ENCODE measurements around the gene MAS1. TPM values are rescaled to one million over a fixed set of nuclear protein-coding genes. Genes with fewer than 3 reads are reported as not detected.

MAS1 gene
- total RNA-seq, 1 experiment from 2014 or later, result not detected

- no peaks in the 10 kb centered on the region; the same call in 1 of the 2 replicates for H3K9me3 ChIP-seq
- Mint-ChIP-seq H3K9me3 (ENCODE audit: unreplicated experiment) (no peaks in the 10 kb centered on the region), H3K27ac (ENCODE audit: unreplicated experiment) (no peak overlapping the region), H3K27me3 (ENCODE audit: insufficient read depth, unreplicated experiment) (no peaks in the 10 kb centered on the region), H3K4me1 (ENCODE audit: low read depth, unreplicated experiment) (no peaks in the 10 kb centered on the region), H3K36me3 (ENCODE audit: insufficient read depth, unreplicated experiment) (no peaks in the 10 kb centered on the region), H3K4me3 (ENCODE audit: unreplicated experiment) (no peak overlapping the region)
- no TSS peak for BruUV-seq (replicated peaks)
- H3K27me3 ChIP-seq (replicated peaks; ENCODE audit: control insufficient read depth, insufficient read depth, low read length), result no peaks in the 10 kb centered on the region
- intact Hi-C loops (cut with micrococcal nuclease; ENCODE audit: unreplicated experiment), result no loop called here
- no peaks in the 10 kb centered on the region for H3K36me3 ChIP-seq (ENCODE audit: control insufficient read depth, insufficient read depth, low read length)
- no peak for TF ChIP-seq CTCF (IDR thresholded peaks at IDR 0.05; ENCODE audit: insufficient read depth in 1 of 2, low read depth in 1 of 2, low read length in 1 of 2, severe bottlenecking in 1 of 2, unreplicated experiment in 1 of 2)
- no peaks in the 10 kb centered on the region for H3K4me1 ChIP-seq
- POLR2A ChIA-PET, result no interaction called here
- H3K4me3 ChIP-seq (ENCODE audit: low read depth, low read length), result no peak overlapping the region
- CTCF ChIA-PET, result no interaction called here
- no peak for DNase-seq
These were observed 24.2 kb upstream of the MAS1 start for GRCh38 chr6:159866286-159867247.

GRCh38 chr6:159871241-159871640 is 19.5 kb upstream of the MAS1 start:
- no peaks in the 10 kb centered on the region for H3K9me3 Mint-ChIP-seq (ENCODE audit: unreplicated experiment)

GRCh38 chr6:159871906-159872305 is 18.9 kb upstream of the MAS1 start:
- BruUV-seq (replicated peaks), result no TSS peak
- ChIA-PET CTCF (no interaction called here), POLR2A (no interaction called here)
- no peak for TF ChIP-seq CTCF (IDR thresholded peaks at IDR 0.05; ENCODE audit: insufficient read depth in 1 of 2, low read depth in 1 of 2, low read length in 1 of 2, severe bottlenecking in 1 of 2, unreplicated experiment in 1 of 2)
- intact Hi-C loops (cut with micrococcal nuclease; ENCODE audit: unreplicated experiment), result no loop called here
- Mint-ChIP-seq H3K9me3 (ENCODE audit: unreplicated experiment) (no peaks in the 10 kb centered on the region), H3K36me3 (ENCODE audit: insufficient read depth, unreplicated experiment) (no peaks in the 10 kb centered on the region), H3K27me3 (ENCODE audit: insufficient read depth, unreplicated experiment) (peaks cover 2% of the 10 kb centered on the region), H3K27ac (ENCODE audit: unreplicated experiment) (no peak overlapping the region), H3K4me3 (ENCODE audit: unreplicated experiment) (no peak overlapping the region), H3K4me1 (ENCODE audit: low read depth, unreplicated experiment) (no peaks in the 10 kb centered on the region)
- no peak for DNase-seq
- H3K4me3 ChIP-seq (ENCODE audit: low read depth, low read length), result no peak overlapping the region
- no peaks in the 10 kb centered on the region; the same call in 1 of the 2 replicates for H3K9me3 ChIP-seq
- no peaks in the 10 kb centered on the region for H3K4me1 ChIP-seq
- H3K36me3 ChIP-seq (ENCODE audit: control insufficient read depth, insufficient read depth, low read length), result no peaks in the 10 kb centered on the region
- H3K27me3 ChIP-seq (replicated peaks; ENCODE audit: control insufficient read depth, insufficient read depth, low read length), result no peaks in the 10 kb centered on the region; the same call in 1 of the 2 replicates

More at GRCh38 chr6:159871241-159871640, 19.5 kb upstream of the MAS1 start:
- ChIA-PET CTCF (no interaction called here), POLR2A (no interaction called here)
- Histone ChIP-seq H3K4me3 (ENCODE audit: low read depth, low read length) (no peak overlapping the region), H3K4me1 (no peaks in the 10 kb centered on the region), H3K36me3 (ENCODE audit: control insufficient read depth, insufficient read depth, low read length) (no peaks in the 10 kb centered on the region), H3K9me3 (no peaks in the 10 kb centered on the region; the same call in 1 of the 2 replicates), H3K27me3 (replicated peaks; ENCODE audit: control insufficient read depth, insufficient read depth, low read length) (no peaks in the 10 kb centered on the region; the same call in 1 of the 2 replicates)
- no TSS peak for BruUV-seq (replicated peaks)
- Mint-ChIP-seq H3K27me3 (ENCODE audit: insufficient read depth, unreplicated experiment) (peaks cover 2% of the 10 kb centered on the region), H3K4me3 (ENCODE audit: unreplicated experiment) (no peak overlapping the region), H3K27ac (ENCODE audit: unreplicated experiment) (no peak overlapping the region), H3K36me3 (ENCODE audit: insufficient read depth, unreplicated experiment) (no peaks in the 10 kb centered on the region), H3K4me1 (ENCODE audit: low read depth, unreplicated experiment) (no peaks in the 10 kb centered on the region)
- intact Hi-C loops (cut with micrococcal nuclease; ENCODE audit: unreplicated experiment), result no loop called here
- no peak for DNase-seq
- TF ChIP-seq CTCF (IDR thresholded peaks at IDR 0.05; ENCODE audit: insufficient read depth in 1 of 2, low read depth in 1 of 2, low read length in 1 of 2, severe bottlenecking in 1 of 2, unreplicated experiment in 1 of 2), result no peak
